Nephron progenitor cell (in vitro differentiated cells): ENCODE results near the gene NLRC4.

Experiments
- DNase-seq: peaks from one replicate; pipeline ENCODE4 v3.0.0; 2021
- H3K27ac Mint-ChIP-seq: 2 replicates; pipeline ENCODE4 v1.8.0; 2021; ENCODE audit warnings: mild to moderate bottlenecking, moderate library complexity, mixed read lengths
- H3K27me3 Mint-ChIP-seq: 2 replicates; pipeline ENCODE4 v1.8.0; 2021; ENCODE audit warnings: mild to moderate bottlenecking, low read depth, mixed read lengths; ENCODE audit not compliant: poor library complexity
- H3K36me3 Mint-ChIP-seq: 2 replicates; pipeline ENCODE4 v1.8.0; 2021; ENCODE audit warnings: low read depth, mixed read lengths
- H3K4me1 Mint-ChIP-seq: 2 replicates; pipeline ENCODE4 v1.8.0; 2021; ENCODE audit warnings: mixed read lengths
- H3K4me3 Mint-ChIP-seq: 2 replicates; pipeline ENCODE4 v1.8.0; 2021; ENCODE audit warnings: mild to moderate bottlenecking, moderate library complexity, mixed read lengths
- H3K9me3 Mint-ChIP-seq: 2 replicates; pipeline ENCODE4 v1.8.0; 2021; ENCODE audit warnings: mild to moderate bottlenecking, moderate library complexity, mixed read lengths
- TF ChIP-seq, protein P1 (sequence below): fragments of 200-600 bp; sonication (generic); IDR thresholded peaks from 2 replicates; pipeline ENCODE4 v1.5.0; 2021; ENCODE audit warnings: antibody characterized with exemption

NLRC4 gene

DNA sequence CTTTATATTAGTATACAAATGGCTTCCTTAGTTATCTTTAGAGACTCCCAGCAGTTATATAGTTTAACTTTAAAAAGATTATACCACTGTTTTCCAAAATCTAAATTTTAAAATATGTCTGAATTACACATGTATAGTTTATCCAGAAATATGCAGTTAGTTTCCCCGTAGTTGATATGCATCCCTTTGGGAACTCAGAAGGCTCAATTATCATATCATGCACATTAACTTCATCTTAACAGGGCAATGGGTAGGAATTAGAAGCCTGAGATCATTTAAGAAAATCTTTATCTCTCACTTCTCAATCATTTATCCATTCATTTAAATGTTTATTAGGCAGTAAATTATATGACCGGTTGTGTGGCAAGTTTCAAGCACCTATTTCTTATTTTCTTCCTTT lies 27.2 kb downstream of the NLRC4 start:
- no peaks in the 10 kb centered on the region for H3K27me3 Mint-ChIP-seq
- TF ChIP-seq, protein P1, sequence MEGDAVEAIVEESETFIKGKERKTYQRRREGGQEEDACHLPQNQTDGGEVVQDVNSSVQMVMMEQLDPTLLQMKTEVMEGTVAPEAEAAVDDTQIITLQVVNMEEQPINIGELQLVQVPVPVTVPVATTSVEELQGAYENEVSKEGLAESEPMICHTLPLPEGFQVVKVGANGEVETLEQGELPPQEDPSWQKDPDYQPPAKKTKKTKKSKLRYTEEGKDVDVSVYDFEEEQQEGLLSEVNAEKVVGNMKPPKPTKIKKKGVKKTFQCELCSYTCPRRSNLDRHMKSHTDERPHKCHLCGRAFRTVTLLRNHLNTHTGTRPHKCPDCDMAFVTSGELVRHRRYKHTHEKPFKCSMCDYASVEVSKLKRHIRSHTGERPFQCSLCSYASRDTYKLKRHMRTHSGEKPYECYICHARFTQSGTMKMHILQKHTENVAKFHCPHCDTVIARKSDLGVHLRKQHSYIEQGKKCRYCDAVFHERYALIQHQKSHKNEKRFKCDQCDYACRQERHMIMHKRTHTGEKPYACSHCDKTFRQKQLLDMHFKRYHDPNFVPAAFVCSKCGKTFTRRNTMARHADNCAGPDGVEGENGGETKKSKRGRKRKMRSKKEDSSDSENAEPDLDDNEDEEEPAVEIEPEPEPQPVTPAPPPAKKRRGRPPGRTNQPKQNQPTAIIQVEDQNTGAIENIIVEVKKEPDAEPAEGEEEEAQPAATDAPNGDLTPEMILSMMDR, result no peak
- no peak overlapping the region for H3K4me3 Mint-ChIP-seq
- H3K4me1 Mint-ChIP-seq, result peaks cover 6% of the 10 kb centered on the region
- H3K36me3 Mint-ChIP-seq, result peaks cover 7% of the 10 kb centered on the region
- DNase-seq, result no peak
- no peak overlapping the region for H3K27ac Mint-ChIP-seq
- no peaks in the 10 kb centered on the region for H3K9me3 Mint-ChIP-seq

DNA sequence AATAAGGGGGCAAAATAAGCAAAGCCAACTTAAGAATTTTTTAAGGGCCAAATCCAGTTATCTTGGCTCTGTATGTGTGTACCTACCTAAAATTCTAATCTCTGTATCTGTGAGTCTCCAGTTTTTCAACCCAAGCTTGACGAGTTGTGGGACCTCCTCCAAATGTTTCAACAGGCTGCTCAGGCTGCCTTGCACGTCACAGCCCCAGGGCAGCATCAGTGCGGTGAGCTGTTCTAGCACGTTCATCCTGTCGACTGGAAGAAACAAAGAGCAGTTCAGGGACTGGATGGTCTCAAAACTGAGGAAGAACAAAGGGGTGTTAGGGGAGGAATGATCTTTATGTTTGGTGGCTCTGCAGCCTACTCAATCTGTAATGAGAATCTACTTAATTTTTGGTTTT lies 29.4 kb downstream of the NLRC4 start:
- Mint-ChIP-seq H3K27me3 (no peaks in the 10 kb centered on the region), H3K9me3 (no peaks in the 10 kb centered on the region), H3K4me1 (peaks cover 11% of the 10 kb centered on the region), H3K27ac (no peak overlapping the region), H3K4me3 (no peak overlapping the region), H3K36me3 (peaks cover 11% of the 10 kb centered on the region)
- TF ChIP-seq, protein P1, result no peak
- no peak for DNase-seq

DNA sequence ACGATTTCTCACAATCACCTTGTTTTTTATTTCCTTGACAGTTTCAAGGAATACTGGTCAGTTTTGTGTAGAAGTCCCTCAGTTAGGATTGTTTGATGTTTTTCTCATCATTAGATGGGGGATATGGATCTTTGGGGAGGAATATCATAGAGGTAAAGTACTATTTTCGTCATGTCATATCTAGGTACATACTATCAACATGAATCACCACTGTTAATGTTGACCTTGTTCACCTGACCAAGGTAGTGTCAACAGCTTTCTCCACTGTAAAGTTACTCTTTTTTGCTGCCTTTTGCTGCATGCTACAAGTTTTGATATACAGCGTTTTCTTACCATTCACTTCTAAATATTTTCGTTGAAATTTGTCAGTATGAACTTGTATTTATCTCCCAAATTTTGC lies 32.7 kb downstream of the NLRC4 start:
- no peaks in the 10 kb centered on the region for H3K27me3 Mint-ChIP-seq
- peaks cover 11% of the 10 kb centered on the region for H3K36me3 Mint-ChIP-seq
- no peak overlapping the region for H3K27ac Mint-ChIP-seq
- H3K9me3 Mint-ChIP-seq, result no peaks in the 10 kb centered on the region
- peaks cover 18% of the 10 kb centered on the region for H3K4me1 Mint-ChIP-seq
- TF ChIP-seq, protein P1, result no peak
- no peak for DNase-seq
- no peak overlapping the region for H3K4me3 Mint-ChIP-seq

DNA sequence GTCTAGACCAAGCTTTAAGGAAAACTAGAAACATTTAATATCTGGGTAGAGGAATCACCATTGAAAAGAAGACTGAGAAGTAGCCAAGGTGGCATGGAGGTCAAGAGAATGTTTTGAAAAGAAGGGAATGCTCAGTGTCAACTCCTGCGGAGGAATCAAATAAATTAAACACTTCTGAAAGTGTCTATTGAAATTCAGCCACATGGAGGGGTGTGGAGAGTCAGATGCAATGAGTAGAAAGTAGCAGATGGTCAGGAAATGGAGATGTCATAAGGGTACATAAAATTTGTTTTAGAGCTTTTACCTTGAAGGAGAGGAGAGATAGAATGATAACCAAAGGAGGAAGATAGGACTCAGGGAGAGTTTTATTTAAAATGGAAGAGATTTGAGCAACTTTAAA lies 35.1 kb downstream of the NLRC4 start:
- TF ChIP-seq, protein P1, result no peak
- Mint-ChIP-seq H3K4me3 (no peak overlapping the region), H3K27me3 (peaks cover 2% of the 10 kb centered on the region), H3K9me3 (no peaks in the 10 kb centered on the region), H3K27ac (peak overlapping the region; percentile 92), H3K36me3 (peaks cover 18% of the 10 kb centered on the region), H3K4me1 (peaks cover 18% of the 10 kb centered on the region)
- no peak for DNase-seq

DNA sequence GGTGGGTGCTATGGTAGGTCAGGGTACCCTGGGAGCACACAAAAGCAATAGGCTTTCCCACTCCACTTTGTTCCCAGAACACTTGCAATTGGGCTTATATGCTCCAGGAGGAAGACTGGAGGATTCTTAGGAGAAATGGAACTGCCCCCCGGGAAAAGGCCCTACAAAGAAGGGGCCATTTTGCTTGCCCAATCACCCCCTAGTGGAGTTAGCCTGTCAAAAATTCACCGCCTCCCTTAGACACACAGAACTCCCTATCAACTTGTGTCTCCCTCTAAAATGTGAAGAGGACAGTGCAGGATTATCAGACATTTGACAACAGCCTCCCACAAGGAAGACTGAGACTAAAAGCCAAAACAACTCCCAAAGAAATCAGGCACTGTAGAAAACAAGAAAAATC lies 36.5 kb downstream of the NLRC4 start:
- H3K4me3 Mint-ChIP-seq, result no peak overlapping the region
- H3K27me3 Mint-ChIP-seq, result peaks cover 2% of the 10 kb centered on the region
- TF ChIP-seq, protein P1, result no peak

DNA sequence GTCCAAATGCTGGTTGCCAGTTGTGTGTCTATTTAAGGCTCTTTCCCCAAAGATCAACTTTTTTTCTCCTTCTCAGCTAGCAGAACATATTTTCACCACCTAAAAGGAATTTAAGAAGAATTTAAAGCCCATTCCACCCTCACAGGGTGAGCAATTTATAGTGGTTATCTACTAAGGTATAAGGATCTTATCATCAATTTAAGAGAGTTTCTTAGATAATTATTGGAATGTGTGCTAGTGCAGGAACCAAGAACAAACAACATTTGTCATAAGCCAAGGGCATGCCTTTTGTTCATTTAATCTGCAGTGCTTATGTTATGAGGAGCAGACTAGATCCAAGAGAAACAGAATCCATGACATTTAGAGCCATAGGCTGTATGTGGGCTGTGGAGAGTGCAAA lies 37.2 kb downstream of the NLRC4 start:
- H3K4me1 Mint-ChIP-seq, result peaks cover 18% of the 10 kb centered on the region
- H3K4me3 Mint-ChIP-seq, result no peak overlapping the region
- DNase-seq, result no peak
- H3K27me3 Mint-ChIP-seq, result peaks cover 2% of the 10 kb centered on the region
- H3K27ac Mint-ChIP-seq, result peak overlapping the region; percentile 5
- H3K9me3 Mint-ChIP-seq, result no peaks in the 10 kb centered on the region
- H3K36me3 Mint-ChIP-seq, result peaks cover 26% of the 10 kb centered on the region
- TF ChIP-seq, protein P1, result no peak

More for the DNA sequence above, 36.5 kb downstream of the NLRC4 start:
- peaks cover 20% of the 10 kb centered on the region for H3K36me3 Mint-ChIP-seq
- peak overlapping the region; percentile 74 for H3K27ac Mint-ChIP-seq
- H3K4me1 Mint-ChIP-seq, result peaks cover 18% of the 10 kb centered on the region
- no peak for DNase-seq
- H3K9me3 Mint-ChIP-seq, result no peaks in the 10 kb centered on the region
